B cell (primary cell): ENCODE data around the gene CCDC152. TPM values are rescaled to one million over a fixed set of nuclear protein-coding genes. Genes with fewer than 3 reads are reported as not detected.
A peak's percentile ranks its signal among the peaks of the same experiment; 100 is the strongest.

Experiments used
- ATAC-seq: fragments of 200-7000 bp; cut with Tn5 transposase; one replicate; pipeline ENCODE4 v1.10.0; 2021; ENCODE audit warnings: low read depth, mild to moderate bottlenecking, moderate number of reproducible peaks, moderate library complexity
- CTCF ChIA-PET: fragments of 350-600 bp; sonication (Branson Sonifier 250); formaldehyde crosslinking; loops from one replicate; lab custom pipeline; 2021; ENCODE audit warnings: antibody characterized with exemption, inconsistent platforms; lab: Charles Lee
- POLR2A ChIA-PET: fragments of 350-600 bp; sonication (Branson Sonifier 250); formaldehyde crosslinking; loops from one replicate; lab custom pipeline; 2021; ENCODE audit warnings: antibody characterized with exemption; lab: Charles Lee
- DNase-seq: peaks from one replicate; pipeline ENCODE4 v3.0.0; 2013
- H2AFZ ChIP-seq: 2 replicates; pipeline ENCODE4 v1.6.1; 2012; ENCODE audit warnings: mild to moderate bottlenecking, low read depth, low read length; ENCODE audit not compliant: insufficient read depth, poor library complexity, severe bottlenecking
- H3K27ac ChIP-seq, 2 donors: 1 replicate in 1 of 2; 2 replicates in 1 of 2; pipeline ENCODE4 v1.5.1; 2012 to 2013; ENCODE audit warnings: low read length in 2 of 2, mild to moderate bottlenecking in 2 of 2, moderate library complexity in 1 of 2
- H3K27me3 ChIP-seq, 4 experiments: fragments of 200-600 bp in 1 of 4; sonication (generic) in 1 of 4; replicated peaks in 1 of 4; 1 replicate in 2 of 4; 2 replicates in 2 of 4; pipeline versions ENCODE4 v1.6.1 to v1.7.0; 2013 to 2016; ENCODE audit warnings: low read length in 3 of 4, mild to moderate bottlenecking in 2 of 4, mixed read lengths in 1 of 4, moderate library complexity in 1 of 4; ENCODE audit not compliant: insufficient read depth in 4 of 4, control insufficient read depth in 3 of 4; ENCODE audit errors: control extremely low read depth in 1 of 4
- H3K36me3 ChIP-seq, 2 experiments: replicated peaks in 1 of 2; 1 replicate in 1 of 2; 2 replicates in 1 of 2; pipeline versions ENCODE4 v1.6.1 to v1.7.1; 2013; ENCODE audit warnings: low read length in 1 of 2; ENCODE audit not compliant: insufficient read depth in 2 of 2, control insufficient read depth in 1 of 2; ENCODE audit errors: control extremely low read depth in 1 of 2, extremely low read depth in 1 of 2
- H3K4me1 ChIP-seq, 2 donors: fragments of 200-600 bp in 1 of 2; sonication (generic) in 1 of 2; 1 replicate in 1 of 2; 2 replicates in 1 of 2; pipeline versions ENCODE4 v1.5.1 to v1.6.1; 2013 to 2017; ENCODE audit warnings: low read length in 2 of 2; ENCODE audit not compliant: control insufficient read depth in 2 of 2, insufficient read depth in 2 of 2
- H3K4me2 ChIP-seq: replicated peaks from 2 replicates; pipeline ENCODE3; 2012; ENCODE audit warnings: mild to moderate bottlenecking, low read depth, low read length; ENCODE audit not compliant: poor library complexity, severe bottlenecking
- H3K4me3 ChIP-seq, 5 experiments: fragments of 200-600 bp in 1 of 5; sonication (generic) in 1 of 5; 1 replicate in 3 of 5; 2 replicates in 2 of 5; pipeline versions ENCODE4 v1.5.1 to v1.7.0; 2011 to 2016; ENCODE audit warnings: low read length in 4 of 5, mild to moderate bottlenecking in 4 of 5, low read depth in 2 of 5, control low read depth in 1 of 5, moderate library complexity in 1 of 5; ENCODE audit not compliant: insufficient read depth in 1 of 5; ENCODE audit errors: control extremely low read depth in 1 of 5, extremely low read depth in 1 of 5
- H3K79me2 ChIP-seq: fragments of 200-600 bp; sonication (generic); one replicate; pipeline ENCODE4 v1.6.0; 2016; ENCODE audit warnings: low read length; ENCODE audit not compliant: control insufficient read depth, insufficient read depth
- H3K9ac ChIP-seq: fragments of 200-600 bp; sonication (generic); 2 replicates; pipeline ENCODE4 v1.6.1; 2017; ENCODE audit warnings: mild to moderate bottlenecking, low read length, moderate library complexity
- H3K9me3 ChIP-seq, 3 donors: one replicate each; pipeline versions ENCODE4 v1.6.1 to v1.7.1; 2013; ENCODE audit warnings: low read length in 2 of 3; ENCODE audit not compliant: control insufficient read depth in 2 of 3, insufficient read depth in 1 of 3; ENCODE audit errors: control extremely low read depth in 1 of 3
- H4K20me1 ChIP-seq: 2 replicates; pipeline ENCODE4 v1.6.0; 2012; ENCODE audit warnings: mild to moderate bottlenecking, low read length; ENCODE audit not compliant: insufficient read depth, control insufficient read depth, poor library complexity, severe bottlenecking
- H3K27ac Mint-ChIP-seq: one replicate; pipeline ENCODE4 v1.8.0; 2021; ENCODE audit warnings: mixed read lengths
- H3K27me3 Mint-ChIP-seq: one replicate; pipeline ENCODE4 v1.8.0; 2021; ENCODE audit warnings: mixed read lengths
- H3K4me1 Mint-ChIP-seq: one replicate; pipeline ENCODE4 v1.8.0; 2021; ENCODE audit warnings: mixed read lengths
- H3K4me3 Mint-ChIP-seq: one replicate; pipeline ENCODE4 v1.8.0; 2021; ENCODE audit warnings: mixed read lengths
- H3K9me3 Mint-ChIP-seq: one replicate; pipeline ENCODE4 v1.8.0; 2022; ENCODE audit warnings: mixed read lengths; ENCODE audit not compliant: insufficient read depth
- CTCF ChIP-seq: fragments of 200-600 bp; IDR thresholded peaks from one replicate; pipeline ENCODE4 v1.8.0; 2022; ENCODE audit warnings: antibody characterized with exemption, mild to moderate bottlenecking
- EZH2 ChIP-seq: IDR thresholded peaks from 2 replicates; pipeline ENCODE4 v1.6.1; 2012; ENCODE audit warnings: borderline replicate concordance, low read depth, mild to moderate bottlenecking, moderate library complexity, low read length; ENCODE audit not compliant: insufficient read depth, poor library complexity, severe bottlenecking
- WGBS: methylation state at CpG from one replicate; pipeline ENCODE4 v1.1.5; 2013; ENCODE audit warnings: missing lambda C conversion rate; ENCODE audit not compliant: insufficient coverage; 5-methylcytosine and 5-hydroxymethylcytosine counted together
- intact Hi-C: fragments of 100-400 bp; cut with micrococcal nuclease; formaldehyde crosslinking; loops from one replicate; pipeline ENCODE4 v1.10.0; 2022
- polyA plus RNA-seq: library from polyadenylated mRNA; depleted of rRNA; stranded (reverse); fragments of >200 nt; gene quantifications from 2 replicates; pipeline ENCODE4 v1.2.3, GENCODE V29; 2012
- total RNA-seq, 2 donors: library from RNA; stranded (reverse); fragments of 120-200 nt in 1 of 2; gene quantifications; 1 replicate in 1 of 2; 2 replicates in 1 of 2; pipeline versions ENCODE4 v1.2.3 to v1.2.4, GENCODE V29; 2013 to 2022

The CCDC152 gene
- total and polyA plus RNA-seq, 2 donors (not counting 1 experiment from before 2014, with no cell fraction given) = 1.0 to 4.8 TPM

- Histone ChIP-seq H3K4me3 (no peak within 1 kb of the TSS), H3K27me3 (no peaks in the 10 kb centered on the region), H2AFZ (peak within 1 kb of the TSS; percentile 16), H3K36me3 (no peaks in the 10 kb centered on the region), H3K27ac (no peak within 1 kb of the TSS), H3K4me1 (no peaks in the 10 kb centered on the region), H3K9me3 (no peaks in the 10 kb centered on the region), H3K4me2 (no peak within 1 kb of the TSS), H4K20me1 (no peaks in the 10 kb centered on the region), H3K9ac (no peak within 1 kb of the TSS), H3K79me2 (no peaks in the 10 kb centered on the region)
- Mint-ChIP-seq H3K27ac (no peak within 1 kb of the TSS), H3K4me1 (no peaks in the 10 kb centered on the region), H3K4me3 (no peak within 1 kb of the TSS), H3K27me3 (no peaks in the 10 kb centered on the region), H3K9me3 (no peaks in the 10 kb centered on the region)
- intact Hi-C loops = no loop called here
- no peak for TF ChIP-seq CTCF
- CTCF ChIA-PET = interaction anchor here (0.6 to 0.7 kb wide), 2 partner anchors 26 to 101 kb away, joined by 3 read pairs; no protein-coding TSS in a partner anchor
- POLR2A ChIA-PET = no interaction called here
- DNase-seq = no peak
- no peak for ATAC-seq
- 8% methylated on average over 2 of the region's 8 CpGs for WGBS
These were observed 55.2 kb downstream of the CCDC152 start, which contains the start of gene SELENOP for GRCh38 chr5:42811591-42812446. Gene SELENOP (minus strand): TSS chr5:42811892. CDS start chr5:42808353, 3,539 bp downstream.

GRCh38 chr5:42812620-42813019 lies 56.0 kb downstream of the CCDC152 start:
- no peak overlapping the region for H2AFZ ChIP-seq
- H3K4me3 ChIP-seq = no peak overlapping the region
- H4K20me1 ChIP-seq = no peaks in the 10 kb centered on the region
- no peaks in the 10 kb centered on the region for H3K79me2 ChIP-seq
- H3K27ac ChIP-seq = no peak overlapping the region
- Mint-ChIP-seq H3K4me1 (no peaks in the 10 kb centered on the region), H3K9me3 (no peaks in the 10 kb centered on the region), H3K27me3 (no peaks in the 10 kb centered on the region), H3K4me3 (no peak overlapping the region), H3K27ac (no peak overlapping the region)
- no CpG with 5 or more reads among the region's 2 CpGs for WGBS
- TF ChIP-seq CTCF (no peak), EZH2 (no peak)
- H3K4me2 ChIP-seq = no peak overlapping the region
- no peaks in the 10 kb centered on the region for H3K36me3 ChIP-seq
- POLR2A ChIA-PET = no interaction called here
- ATAC-seq = no peak
- no peaks in the 10 kb centered on the region for H3K27me3 ChIP-seq
- intact Hi-C loops = no loop called here
- CTCF ChIA-PET = interaction anchor here (0.6 kb wide), 1 partner anchor 101 kb away, joined by 3 read pairs; no protein-coding TSS in a partner anchor
- no peak for DNase-seq
- no peaks in the 10 kb centered on the region for H3K9me3 ChIP-seq
- no peaks in the 10 kb centered on the region for H3K4me1 ChIP-seq
- no peak overlapping the region for H3K9ac ChIP-seq
